ENCODE measurements around the gene ZNF550. TPM values are rescaled to one million over a fixed set of nuclear protein-coding genes. Genes with fewer than 3 reads are reported as not detected.
A peak's percentile ranks its signal among the peaks of the same experiment; 100 is the strongest.

ZNF550 gene
- total RNA-seq, 1 donor from 2014 or later = 15.7 TPM

DNA sequence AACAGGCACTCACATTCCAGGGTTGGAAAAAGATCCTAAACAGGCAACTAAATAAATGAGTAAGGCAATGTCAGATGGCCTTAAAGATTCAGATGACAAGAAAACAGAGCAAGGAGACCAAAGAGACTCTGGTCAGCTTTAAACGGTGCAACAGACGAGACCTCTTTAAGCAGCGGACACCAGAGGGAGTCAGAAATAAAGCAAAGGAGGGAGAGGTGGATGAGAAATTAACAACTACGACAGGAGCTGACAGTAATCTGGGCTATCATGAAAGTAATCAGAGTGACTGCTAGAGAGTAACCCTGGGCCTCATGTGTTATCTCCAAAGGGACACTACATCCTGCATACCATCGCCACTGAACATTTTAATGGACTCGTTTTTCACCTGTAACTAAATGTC lies 1.1 kb downstream of the ZNF550 start:
- no peaks in the 10 kb centered on the region for H3K27me3 Mint-ChIP-seq
- peaks cover 43% of the 10 kb centered on the region for H3K36me3 Mint-ChIP-seq (ENCODE audit: insufficient read depth)
- H3K9me3 Mint-ChIP-seq (ENCODE audit: low read depth) = peaks cover 34% of the 10 kb centered on the region
- no peak for DNase-seq (ENCODE audit: low spot score, unreplicated experiment)
- H3K27ac Mint-ChIP-seq = peak overlapping the region; percentile 89
- TF ChIP-seq, protein P1, sequence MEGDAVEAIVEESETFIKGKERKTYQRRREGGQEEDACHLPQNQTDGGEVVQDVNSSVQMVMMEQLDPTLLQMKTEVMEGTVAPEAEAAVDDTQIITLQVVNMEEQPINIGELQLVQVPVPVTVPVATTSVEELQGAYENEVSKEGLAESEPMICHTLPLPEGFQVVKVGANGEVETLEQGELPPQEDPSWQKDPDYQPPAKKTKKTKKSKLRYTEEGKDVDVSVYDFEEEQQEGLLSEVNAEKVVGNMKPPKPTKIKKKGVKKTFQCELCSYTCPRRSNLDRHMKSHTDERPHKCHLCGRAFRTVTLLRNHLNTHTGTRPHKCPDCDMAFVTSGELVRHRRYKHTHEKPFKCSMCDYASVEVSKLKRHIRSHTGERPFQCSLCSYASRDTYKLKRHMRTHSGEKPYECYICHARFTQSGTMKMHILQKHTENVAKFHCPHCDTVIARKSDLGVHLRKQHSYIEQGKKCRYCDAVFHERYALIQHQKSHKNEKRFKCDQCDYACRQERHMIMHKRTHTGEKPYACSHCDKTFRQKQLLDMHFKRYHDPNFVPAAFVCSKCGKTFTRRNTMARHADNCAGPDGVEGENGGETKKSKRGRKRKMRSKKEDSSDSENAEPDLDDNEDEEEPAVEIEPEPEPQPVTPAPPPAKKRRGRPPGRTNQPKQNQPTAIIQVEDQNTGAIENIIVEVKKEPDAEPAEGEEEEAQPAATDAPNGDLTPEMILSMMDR (IDR thresholded peaks at IDR 0.05; ENCODE audit: unreplicated experiment) = no peak
- peak overlapping the region; percentile 93 for H3K4me3 Mint-ChIP-seq (ENCODE audit: low read depth)
- peaks cover 27% of the 10 kb centered on the region for H3K4me1 Mint-ChIP-seq (ENCODE audit: low read depth)

DNA sequence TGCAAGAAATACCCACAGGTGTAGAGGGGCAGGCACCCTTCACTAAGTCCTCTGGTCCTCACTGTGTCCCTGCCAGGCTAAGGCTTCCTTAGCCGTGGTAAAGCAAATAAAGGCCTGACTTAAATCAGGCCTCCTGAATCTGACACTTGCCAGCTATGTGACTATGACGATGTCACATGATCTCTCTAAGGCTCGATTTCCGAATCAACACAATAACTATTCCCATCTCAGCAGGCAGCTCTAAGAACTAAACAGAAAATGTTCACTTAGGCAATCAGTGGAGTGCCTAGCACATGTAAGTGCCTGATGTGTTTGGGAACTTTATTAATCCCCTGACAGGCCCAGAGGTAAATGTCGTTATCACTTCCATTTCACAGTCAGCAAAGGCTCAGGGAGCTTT lies 2.0 kb downstream of the ZNF550 start:
- Mint-ChIP-seq H3K36me3 (ENCODE audit: insufficient read depth) (peaks cover 50% of the 10 kb centered on the region), H3K27me3 (no peaks in the 10 kb centered on the region), H3K9me3 (ENCODE audit: low read depth) (peaks cover 38% of the 10 kb centered on the region), H3K27ac (no peak overlapping the region), H3K4me1 (ENCODE audit: low read depth) (peaks cover 27% of the 10 kb centered on the region), H3K4me3 (ENCODE audit: low read depth) (peak overlapping the region; percentile 93)
- no peak for DNase-seq (ENCODE audit: low spot score, unreplicated experiment)
- TF ChIP-seq, protein P1 (IDR thresholded peaks at IDR 0.05; ENCODE audit: unreplicated experiment) = no peak

DNA sequence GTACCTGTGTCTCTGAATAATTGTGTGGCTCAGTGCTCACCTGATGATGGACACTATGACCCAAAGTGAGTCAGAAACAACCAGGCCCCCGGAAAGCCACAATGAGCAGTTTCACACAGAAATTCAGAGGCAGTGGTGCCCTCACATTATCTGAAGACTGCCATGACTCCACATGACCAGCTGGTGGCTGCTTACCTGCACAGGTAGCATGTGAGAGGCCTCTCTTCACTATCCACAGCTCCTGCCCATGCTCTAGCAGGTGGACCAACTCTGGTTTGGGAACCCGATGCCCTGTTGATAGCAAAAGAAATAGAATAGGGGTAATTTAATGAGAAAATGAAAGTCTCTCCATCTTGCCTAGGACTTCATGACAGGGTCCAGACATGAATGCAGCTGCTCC lies 7.2 kb downstream of the ZNF550 start:
- DNase-seq (ENCODE audit: low spot score, unreplicated experiment) = no peak
- peaks cover 96% of the 10 kb centered on the region for H3K36me3 Mint-ChIP-seq (ENCODE audit: insufficient read depth)
- H3K4me1 Mint-ChIP-seq (ENCODE audit: low read depth) = peaks cover 6% of the 10 kb centered on the region
- TF ChIP-seq, protein P1 (IDR thresholded peaks at IDR 0.05; ENCODE audit: unreplicated experiment) = no peak
- H3K27me3 Mint-ChIP-seq = no peaks in the 10 kb centered on the region
- peaks cover 56% of the 10 kb centered on the region for H3K9me3 Mint-ChIP-seq (ENCODE audit: low read depth)
- H3K27ac Mint-ChIP-seq = no peak overlapping the region
- H3K4me3 Mint-ChIP-seq (ENCODE audit: low read depth) = no peak overlapping the region

DNA sequence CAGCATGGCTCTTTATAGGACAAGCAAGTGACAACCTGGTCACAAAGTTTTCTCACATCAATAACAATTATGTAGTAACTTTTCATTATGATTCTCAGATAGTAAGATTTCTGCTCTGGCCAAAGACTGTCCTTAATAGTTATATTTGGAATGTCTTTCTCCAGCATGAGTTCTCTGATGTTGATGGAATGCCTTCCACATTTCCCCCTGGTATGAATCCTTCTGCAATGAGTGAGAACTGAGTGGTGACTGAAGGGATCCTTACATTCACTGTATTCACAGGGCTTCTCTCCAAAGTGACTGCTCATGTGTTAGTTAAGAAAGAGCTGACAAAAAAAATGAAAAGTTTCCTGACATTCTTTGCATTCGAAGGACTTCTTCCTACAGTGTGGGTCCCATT lies 13.2 kb downstream of the ZNF550 start:
- no peaks in the 10 kb centered on the region for H3K27me3 Mint-ChIP-seq
- TF ChIP-seq, protein P1 (IDR thresholded peaks at IDR 0.05; ENCODE audit: unreplicated experiment) = no peak
- peaks cover 96% of the 10 kb centered on the region for H3K36me3 Mint-ChIP-seq (ENCODE audit: insufficient read depth)
- H3K27ac Mint-ChIP-seq = no peak overlapping the region
- no peaks in the 10 kb centered on the region for H3K4me1 Mint-ChIP-seq (ENCODE audit: low read depth)
- H3K9me3 Mint-ChIP-seq (ENCODE audit: low read depth) = peaks cover 70% of the 10 kb centered on the region
- H3K4me3 Mint-ChIP-seq (ENCODE audit: low read depth) = no peak overlapping the region
- no peak for DNase-seq (ENCODE audit: low spot score, unreplicated experiment)

DNA sequence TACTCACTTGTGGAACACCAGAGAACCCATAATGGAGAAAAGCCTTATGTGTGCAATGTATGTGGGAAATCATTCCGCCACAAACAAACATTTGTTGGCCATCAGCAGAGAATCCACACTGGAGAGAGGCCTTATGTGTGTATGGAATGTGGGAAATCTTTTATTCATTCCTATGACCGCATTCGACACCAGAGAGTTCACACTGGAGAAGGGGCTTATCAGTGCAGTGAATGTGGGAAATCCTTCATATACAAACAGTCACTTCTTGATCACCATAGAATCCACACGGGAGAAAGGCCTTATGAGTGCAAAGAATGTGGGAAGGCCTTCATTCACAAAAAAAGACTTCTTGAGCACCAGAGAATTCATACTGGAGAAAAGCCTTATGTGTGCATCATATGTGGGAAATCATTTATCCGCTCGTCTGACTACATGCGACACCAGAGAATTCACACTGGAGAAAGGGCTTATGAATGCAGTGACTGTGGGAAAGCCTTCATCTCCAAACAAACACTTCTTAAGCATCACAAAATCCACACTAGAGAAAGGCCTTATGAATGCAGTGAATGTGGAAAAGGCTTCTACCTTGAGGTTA lies 21.6 kb downstream of the ZNF550 start:
- DNase-seq (ENCODE audit: low spot score, unreplicated experiment) = no peak
- peaks cover 99% of the 10 kb centered on the region for H3K36me3 Mint-ChIP-seq (ENCODE audit: insufficient read depth)
- no peak overlapping the region for H3K4me3 Mint-ChIP-seq (ENCODE audit: low read depth)
- no peak overlapping the region for H3K27ac Mint-ChIP-seq
- no peaks in the 10 kb centered on the region for H3K27me3 Mint-ChIP-seq
- TF ChIP-seq, protein P1 (IDR thresholded peaks at IDR 0.05; ENCODE audit: unreplicated experiment) = no peak
- H3K9me3 Mint-ChIP-seq (ENCODE audit: low read depth) = peaks cover 87% of the 10 kb centered on the region
- no peaks in the 10 kb centered on the region for H3K4me1 Mint-ChIP-seq (ENCODE audit: low read depth)

Measured in progenitor cell of endocrine pancreas (in vitro differentiated cells).